K562 (cell line): ENCODE data around the gene PTBP3. TPM values are rescaled to one million over a fixed set of nuclear protein-coding genes. Genes with fewer than 3 reads are reported as not detected.

ENCODE experiments used
- ATAC-seq: fragments of 200-7000 bp; cut with Tn5 transposase; 3 replicates; pipeline ENCODE4 v1.9.1; 2020; ENCODE audit warnings: moderate library complexity
- BruUV-seq: library from RNA; stranded (reverse); fragments of 400-500 nt; replicated peaks from 2 replicates; lab custom pipeline; 2021; lab: Mats Ljungman, UMichigan
- CTCF ChIA-PET: fragments of 300-600 bp; formaldehyde crosslinking; extraction: SDS; loops from one replicate; lab custom pipeline; 2021; ENCODE audit warnings: low intra/inter-chr PET ratio; lab: Yijun Ruan, JAX
- POLR2A ChIA-PET: fragments of 300-600, 350-650 bp; sonication (Branson Sonifier 250); formaldehyde crosslinking; extraction: SDS; loops from one replicate; lab custom pipeline; 2021; ENCODE audit warnings: antibody characterized with exemption, inconsistent platforms; lab: Yijun Ruan, JAX
- DNase-seq, 4 experiments: peaks; one replicate each; pipeline versions ENCODE4 v3.0.0 to v3.0.0-alpha.2; 2011 to 2018; ENCODE audit warnings: low spot score in 3 of 4, mixed read lengths in 3 of 4; ENCODE audit errors: extremely low read depth in 1 of 4
- FAIRE-seq: peaks from 2 replicates; lab custom pipeline; 2011; peaks lifted over from hg19 to GRCh38; lab: Jason Lieb, UNC
- H2AFZ ChIP-seq: 2 replicates; pipeline ENCODE4 v1.6.0; 2011; ENCODE audit warnings: low read depth, low read length, control low read depth, inconsistent platforms
- H3K27ac ChIP-seq: fragments of 200-600 bp; 3 replicates; pipeline ENCODE4 v1.8.0; 2011; ENCODE audit warnings: low read depth, mild to moderate bottlenecking, control low read depth, inconsistent platforms, low read length, moderate library complexity, mixed read lengths; ENCODE audit errors: extremely low read depth
- H3K27me3 ChIP-seq, 2 experiments: fragments of 300-600 bp in 1 of 2; 2 replicates in 1 of 2; 3 replicates in 1 of 2; pipeline versions ENCODE4 v1.6.0 to v1.8.0; 2011; ENCODE audit warnings: inconsistent platforms in 2 of 2, low read length in 2 of 2, mild to moderate bottlenecking in 1 of 2, mixed read lengths in 1 of 2, moderate library complexity in 1 of 2; ENCODE audit not compliant: control insufficient read depth in 2 of 2, insufficient read depth in 2 of 2
- H3K36me3 ChIP-seq: fragments of 300-600 bp; 3 replicates; pipeline ENCODE4 v1.8.0; 2011; ENCODE audit warnings: mild to moderate bottlenecking, low read length, inconsistent platforms; ENCODE audit not compliant: control insufficient read depth, insufficient read depth
- H3K4me1 ChIP-seq, 2 experiments: fragments of 200-600 bp in 1 of 2; replicated peaks in 1 of 2; 2 replicates in 1 of 2; 3 replicates in 1 of 2; pipeline versions ENCODE4 v1.5.1 to v1.8.0; 2011; ENCODE audit warnings: inconsistent platforms in 2 of 2, low read length in 2 of 2, mild to moderate bottlenecking in 1 of 2, mixed read lengths in 1 of 2, moderate library complexity in 1 of 2; ENCODE audit not compliant: control insufficient read depth in 2 of 2, insufficient read depth in 2 of 2
- H3K4me2 ChIP-seq: 2 replicates; pipeline ENCODE4 v1.6.1; 2011; ENCODE audit warnings: low read length, control low read depth, inconsistent platforms, mixed read lengths; ENCODE audit not compliant: insufficient read depth
- H3K4me3 ChIP-seq: fragments of 200-600 bp; sonication (generic), shearing (Covaris generic); 2 replicates; pipeline ENCODE4 v1.5.1; 2016; ENCODE audit warnings: control low read depth, inconsistent platforms
- H3K79me2 ChIP-seq: fragments of 200-600 bp; 3 replicates; pipeline ENCODE4 v1.8.0; 2011; ENCODE audit warnings: low read length, inconsistent platforms; ENCODE audit not compliant: control insufficient read depth, insufficient read depth
- H3K9ac ChIP-seq, 2 experiments: 2 replicates each; pipeline versions ENCODE4 v1.6.0 to v1.6.1; 2011; ENCODE audit warnings: low read depth in 2 of 2, low read length in 2 of 2, control low read depth in 1 of 2, inconsistent platforms in 1 of 2, mild to moderate bottlenecking in 1 of 2, mixed read lengths in 1 of 2; ENCODE audit not compliant: insufficient read depth in 1 of 2
- H3K9me1 ChIP-seq: one replicate; pipeline ENCODE4 v1.6.0; 2011; ENCODE audit warnings: inconsistent platforms, mild to moderate bottlenecking, low read length, moderate library complexity; ENCODE audit not compliant: control insufficient read depth, insufficient read depth
- H3K9me3 ChIP-seq: replicated peaks from 2 replicates; pipeline ENCODE4 v1.5.1; 2011; ENCODE audit warnings: low read depth, low read length, inconsistent platforms; ENCODE audit not compliant: control insufficient read depth, insufficient read depth
- H4K20me1 ChIP-seq: replicated peaks from 2 replicates; pipeline ENCODE4 v1.6.1; 2011; ENCODE audit warnings: low read length, inconsistent platforms, mixed read lengths; ENCODE audit not compliant: control insufficient read depth, insufficient read depth
- ARNT ChIP-seq, 2 experiments: fragments of 450-650 bp; IDR thresholded peaks; 2 replicates each; pipeline ENCODE4 v1.6.1; 2016; ENCODE audit warnings: mild to moderate bottlenecking in 1 of 2
- JUNB ChIP-seq: fragments of 450-650 bp; formaldehyde crosslinking; conservative IDR thresholded peaks from 2 replicates; pipeline ENCODE4 v1.4.0; 2020; ENCODE audit warnings: mild to moderate bottlenecking
- KLF6 ChIP-seq: fragments of 250-450 bp; sonication (Bioruptor Pico); IDR thresholded peaks from 2 replicates; pipeline ENCODE4 v1.4.0; 2020; ENCODE audit warnings: mild to moderate bottlenecking, moderate library complexity, borderline replicate concordance
- MTA1 ChIP-seq: fragments of 450-650 bp; IDR thresholded peaks from 2 replicates; pipeline ENCODE4 v1.6.1; 2017; ENCODE audit warnings: borderline replicate concordance
- TAF9B ChIP-seq: fragments of 450-650 bp; IDR thresholded peaks from 2 replicates; pipeline ENCODE4 v1.6.1; 2018; ENCODE audit warnings: mild to moderate bottlenecking; ENCODE audit not compliant: partially characterized antibody
- WGBS: fragments of 100-300 bp; shearing (Covaris generic); methylation state at CpG from one replicate; pipeline ENCODE4 v1.1.6; 2016; ENCODE audit warnings: low coverage, mixed read lengths; ENCODE audit not compliant: insufficient coverage; ENCODE audit errors: missing lambda C conversion rate; 5-methylcytosine and 5-hydroxymethylcytosine counted together
- in situ Hi-C: fragments of 300-500 bp; cut with MboI; formaldehyde crosslinking; loops from 4 replicates; pipeline ENCODE4 v1.15.0; 2018; ENCODE audit warnings: inconsistent platforms, mixed read lengths
- intact Hi-C: fragments of 100-400 bp; cut with micrococcal nuclease; formaldehyde crosslinking; loops from 2 replicates; pipeline ENCODE4 v1.14.2; 2022
- polyA plus RNA-seq, 8 experiments: library from polyadenylated mRNA; depleted of rRNA in 4 of 8; stranded (reverse) in 5 of 8; unstranded in 3 of 8; fragments of >200 nt; fragmentation: Nextera tagmentation in 2 of 8; fragmentation: Illumina TruSeq in 1 of 8; extraction: Ambion mirVana in 2 of 8; extraction: Trizol in 1 of 8; gene quantifications; 2 replicates each; pipeline versions ENCODE4 v1.2.1 to v1.2.3, GENCODE V29; 2011 to 2014; ENCODE audit warnings: inconsistent platforms in 1 of 8, missing spikeins in 1 of 8
- total RNA-seq, 7 experiments: library from RNA; depleted of rRNA in 6 of 7; stranded (reverse); fragments of >200 nt in 6 of 7; fragmentation: Illumina TruSeq in 2 of 7; extraction: Trizol in 2 of 7; gene quantifications; 2 replicates each; pipeline versions ENCODE4 v1.2.1 to v1.2.3, GENCODE V29; 2011 to 2021; ENCODE audit warnings: low replicate concordance in 1 of 7
- TF ChIP-seq, protein P1 (sequence below): fragments of 450-650 bp; IDR thresholded peaks from 2 replicates; pipeline ENCODE4 v1.6.1; 2016; ENCODE audit warnings: antibody characterized with exemption
- TF ChIP-seq, protein P2 (sequence below), 2 experiments: IDR thresholded peaks in 1 of 2; conservative IDR thresholded peaks in 1 of 2; 2 replicates each; pipeline ENCODE4 v1.6.1; 2016; ENCODE audit warnings: low read depth in 2 of 2, mild to moderate bottlenecking in 1 of 2, missing compliant biosample characterization in 1 of 2, missing genetic modification characterization in 1 of 2, moderate library complexity in 1 of 2
- TF ChIP-seq, protein P3 (sequence below), 2 experiments: fragments of 450-650 bp; formaldehyde crosslinking in 1 of 2; IDR thresholded peaks; 2 replicates each; pipeline versions ENCODE4 v1.4.0 to v1.6.1; 2014 to 2020; ENCODE audit warnings: mild to moderate bottlenecking in 2 of 2, borderline replicate concordance in 1 of 2, low read depth in 1 of 2

The PTBP3 gene
- total and polyA plus RNA-seq, 9 of the 15 experiments (the other 6 are each of a cell fraction or from before 2014, with no cell fraction given), result 22.4 to 132 (median 68.0) TPM

DNA sequence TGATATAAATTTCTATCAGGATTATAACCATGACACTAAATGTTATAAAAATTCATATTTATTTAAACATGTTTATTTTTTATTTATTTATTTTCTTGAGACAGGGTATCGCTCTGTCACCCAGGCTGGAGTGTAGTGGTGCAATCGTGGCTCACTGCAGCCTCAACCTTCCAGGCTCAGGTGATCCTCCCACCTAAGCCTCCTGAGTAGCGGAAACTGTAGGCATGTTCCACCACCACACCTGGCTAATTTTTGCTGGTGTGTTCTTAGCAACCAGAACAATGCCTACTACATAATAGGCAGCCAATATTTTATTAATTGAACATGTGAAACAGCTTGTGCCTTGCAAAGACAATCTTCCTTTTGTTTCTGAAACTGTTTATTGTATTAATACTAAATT is 6.5 kb upstream of the PTBP3 start (continued):
- TF ChIP-seq, protein P1, sequence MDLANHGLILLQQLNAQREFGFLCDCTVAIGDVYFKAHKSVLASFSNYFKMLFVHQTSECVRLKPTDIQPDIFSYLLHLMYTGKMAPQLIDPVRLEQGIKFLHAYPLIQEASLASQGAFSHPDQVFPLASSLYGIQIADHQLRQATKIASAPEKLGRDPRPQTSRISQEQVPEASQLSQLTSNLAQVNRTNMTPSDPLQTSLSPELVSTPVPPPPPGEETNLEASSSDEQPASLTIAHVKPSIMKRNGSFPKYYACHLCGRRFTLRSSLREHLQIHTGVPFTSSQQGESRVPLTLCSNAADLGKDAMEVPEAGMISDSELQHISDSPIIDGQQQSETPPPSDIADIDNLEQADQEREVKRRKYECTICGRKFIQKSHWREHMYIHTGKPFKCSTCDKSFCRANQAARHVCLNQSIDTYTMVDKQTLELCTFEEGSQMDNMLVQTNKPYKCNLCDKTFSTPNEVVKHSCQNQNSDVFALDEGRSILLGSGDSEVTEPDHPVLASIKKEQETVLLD, result no peak
- TF ChIP-seq KLF6 (CRISPR knock-in tag), result no peak
- TF ChIP-seq MTA1, result no peak
- TF ChIP-seq ARNT (IDR thresholded peaks at IDR 0.05), result no peak
- no peak for TF ChIP-seq JUNB (CRISPR knock-in tag)

DNA sequence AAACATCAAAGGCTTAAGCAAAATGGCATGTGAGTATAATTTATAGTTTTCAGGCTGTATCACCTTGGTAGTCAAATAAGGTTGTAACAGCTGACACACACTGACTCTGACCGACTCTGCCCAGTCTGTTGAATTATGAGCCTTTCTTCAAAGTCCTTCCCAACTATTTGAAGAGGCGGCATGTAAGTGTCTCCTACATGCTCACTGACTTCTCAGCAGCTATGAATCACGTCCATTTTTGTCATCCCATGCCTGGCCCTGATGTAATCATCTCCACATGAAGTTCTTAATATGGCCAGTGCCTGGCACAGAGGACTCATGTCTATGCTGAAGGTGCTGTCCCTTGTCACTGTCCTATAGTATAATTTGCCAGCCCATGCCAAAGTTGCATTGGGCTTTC is 5.1 kb upstream of the PTBP3 start:
- H2AFZ ChIP-seq, result peak overlapping the region; percentile 18; the same call in 1 of the 2 replicates
- FAIRE-seq (no peak), DNase-seq (no peak), ATAC-seq (no peak)
- no peak overlapping the region for H3K9ac ChIP-seq
- no peaks in the 10 kb centered on the region for H3K27me3 ChIP-seq
- POLR2A ChIA-PET, result no interaction called here
- in situ Hi-C loops (no loop called here), intact Hi-C loops (loop anchor here (10.0 kb wide), 2 partner anchors 334 to 444 kb away; partner anchors contain the start of gene UGCG)
- H3K79me2 ChIP-seq, result peaks cover 4% of the 10 kb centered on the region; the same call in 1 of the 3 replicates
- WGBS, result 40% methylated on average over 3 of the region's 3 CpGs
- peaks cover 2 to 3% of the 10 kb centered on the region in 2 experiments; a peak in 2 of 5 replicates for H3K4me1 ChIP-seq
- H3K9me1 ChIP-seq, result no peaks in the 10 kb centered on the region
- H3K36me3 ChIP-seq, result no peaks in the 10 kb centered on the region
- no peaks in the 10 kb centered on the region for H4K20me1 ChIP-seq
- BruUV-seq, result no TSS peak
- H3K9me3 ChIP-seq, result no peaks in the 10 kb centered on the region
- no peak overlapping the region for H3K27ac ChIP-seq
- CTCF ChIA-PET, result no interaction called here
- H3K4me2 ChIP-seq, result no peak overlapping the region
- H3K4me3 ChIP-seq, result no peak overlapping the region
- TF ChIP-seq, protein P2, sequence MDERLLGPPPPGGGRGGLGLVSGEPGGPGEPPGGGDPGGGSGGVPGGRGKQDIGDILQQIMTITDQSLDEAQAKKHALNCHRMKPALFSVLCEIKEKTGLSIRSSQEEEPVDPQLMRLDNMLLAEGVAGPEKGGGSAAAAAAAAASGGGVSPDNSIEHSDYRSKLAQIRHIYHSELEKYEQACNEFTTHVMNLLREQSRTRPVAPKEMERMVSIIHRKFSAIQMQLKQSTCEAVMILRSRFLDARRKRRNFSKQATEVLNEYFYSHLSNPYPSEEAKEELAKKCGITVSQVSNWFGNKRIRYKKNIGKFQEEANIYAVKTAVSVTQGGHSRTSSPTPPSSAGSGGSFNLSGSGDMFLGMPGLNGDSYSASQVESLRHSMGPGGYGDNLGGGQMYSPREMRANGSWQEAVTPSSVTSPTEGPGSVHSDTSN (CRISPR knock-in tag; IDR thresholded peaks at IDR 0.05; ENCODE audit: low read depth), result no peak
- TF ChIP-seq, protein P2 (tag; conservative IDR thresholded peaks at IDR 0.05; ENCODE audit: low read depth), result peak; percentile 67; the same call in 1 of the 2 replicates
- TF ChIP-seq, protein P3, sequence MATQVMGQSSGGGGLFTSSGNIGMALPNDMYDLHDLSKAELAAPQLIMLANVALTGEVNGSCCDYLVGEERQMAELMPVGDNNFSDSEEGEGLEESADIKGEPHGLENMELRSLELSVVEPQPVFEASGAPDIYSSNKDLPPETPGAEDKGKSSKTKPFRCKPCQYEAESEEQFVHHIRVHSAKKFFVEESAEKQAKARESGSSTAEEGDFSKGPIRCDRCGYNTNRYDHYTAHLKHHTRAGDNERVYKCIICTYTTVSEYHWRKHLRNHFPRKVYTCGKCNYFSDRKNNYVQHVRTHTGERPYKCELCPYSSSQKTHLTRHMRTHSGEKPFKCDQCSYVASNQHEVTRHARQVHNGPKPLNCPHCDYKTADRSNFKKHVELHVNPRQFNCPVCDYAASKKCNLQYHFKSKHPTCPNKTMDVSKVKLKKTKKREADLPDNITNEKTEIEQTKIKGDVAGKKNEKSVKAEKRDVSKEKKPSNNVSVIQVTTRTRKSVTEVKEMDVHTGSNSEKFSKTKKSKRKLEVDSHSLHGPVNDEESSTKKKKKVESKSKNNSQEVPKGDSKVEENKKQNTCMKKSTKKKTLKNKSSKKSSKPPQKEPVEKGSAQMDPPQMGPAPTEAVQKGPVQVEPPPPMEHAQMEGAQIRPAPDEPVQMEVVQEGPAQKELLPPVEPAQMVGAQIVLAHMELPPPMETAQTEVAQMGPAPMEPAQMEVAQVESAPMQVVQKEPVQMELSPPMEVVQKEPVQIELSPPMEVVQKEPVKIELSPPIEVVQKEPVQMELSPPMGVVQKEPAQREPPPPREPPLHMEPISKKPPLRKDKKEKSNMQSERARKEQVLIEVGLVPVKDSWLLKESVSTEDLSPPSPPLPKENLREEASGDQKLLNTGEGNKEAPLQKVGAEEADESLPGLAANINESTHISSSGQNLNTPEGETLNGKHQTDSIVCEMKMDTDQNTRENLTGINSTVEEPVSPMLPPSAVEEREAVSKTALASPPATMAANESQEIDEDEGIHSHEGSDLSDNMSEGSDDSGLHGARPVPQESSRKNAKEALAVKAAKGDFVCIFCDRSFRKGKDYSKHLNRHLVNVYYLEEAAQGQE (IDR thresholded peaks at IDR 0.05; ENCODE audit: borderline replicate concordance), result 0 out of 2 replicates have a peak, but pooled peaks have one; percentile 7
- TF ChIP-seq, protein P3 (CRISPR knock-in tag; IDR thresholded peaks at IDR 0.05; ENCODE audit: low read depth), result no peak
- no peak for TF ChIP-seq TAF9B
